Measurements from ENCODE around the gene RAD18. TPM values are rescaled to one million over a fixed set of nuclear protein-coding genes. Genes with fewer than 3 reads are reported as not detected.

RAD18 gene
- total RNA-seq, 1 donor from 2014 or later: 21.3 TPM

DNA sequence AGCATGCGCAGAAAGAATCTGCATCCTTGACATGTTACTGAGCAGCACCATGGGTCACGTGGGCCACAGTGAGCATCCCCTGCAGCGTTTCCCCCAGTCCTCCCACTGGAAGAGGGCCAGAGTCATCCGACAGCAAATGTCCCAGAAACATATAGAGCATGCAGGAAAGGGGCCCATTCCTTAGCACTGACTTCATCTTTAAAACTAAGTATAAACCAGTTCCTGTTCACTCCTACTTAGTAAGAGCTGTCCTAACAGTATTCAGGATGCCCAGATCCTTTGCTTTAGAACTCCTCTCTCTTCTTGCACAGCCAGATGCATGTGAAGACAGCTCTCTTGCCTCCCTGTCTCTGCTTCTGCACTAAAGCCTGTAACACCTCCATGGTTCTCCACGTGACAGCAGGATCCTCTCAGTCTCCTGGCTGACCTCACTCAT is 114.6 kb downstream of the RAD18 start:
- Mint-ChIP-seq H3K36me3 (peaks cover 1% of the 10 kb centered on the region), H3K27me3 (no peaks in the 10 kb centered on the region), H3K4me1 (ENCODE audit: unreplicated experiment) (no peaks in the 10 kb centered on the region), H3K27ac (no peak overlapping the region), H3K9me3 (peaks cover 6% of the 10 kb centered on the region), H3K4me3 (no peak overlapping the region)
- no peak for DNase-seq (ENCODE audit: extremely low spot score, unreplicated experiment)
- TF ChIP-seq, protein P1, sequence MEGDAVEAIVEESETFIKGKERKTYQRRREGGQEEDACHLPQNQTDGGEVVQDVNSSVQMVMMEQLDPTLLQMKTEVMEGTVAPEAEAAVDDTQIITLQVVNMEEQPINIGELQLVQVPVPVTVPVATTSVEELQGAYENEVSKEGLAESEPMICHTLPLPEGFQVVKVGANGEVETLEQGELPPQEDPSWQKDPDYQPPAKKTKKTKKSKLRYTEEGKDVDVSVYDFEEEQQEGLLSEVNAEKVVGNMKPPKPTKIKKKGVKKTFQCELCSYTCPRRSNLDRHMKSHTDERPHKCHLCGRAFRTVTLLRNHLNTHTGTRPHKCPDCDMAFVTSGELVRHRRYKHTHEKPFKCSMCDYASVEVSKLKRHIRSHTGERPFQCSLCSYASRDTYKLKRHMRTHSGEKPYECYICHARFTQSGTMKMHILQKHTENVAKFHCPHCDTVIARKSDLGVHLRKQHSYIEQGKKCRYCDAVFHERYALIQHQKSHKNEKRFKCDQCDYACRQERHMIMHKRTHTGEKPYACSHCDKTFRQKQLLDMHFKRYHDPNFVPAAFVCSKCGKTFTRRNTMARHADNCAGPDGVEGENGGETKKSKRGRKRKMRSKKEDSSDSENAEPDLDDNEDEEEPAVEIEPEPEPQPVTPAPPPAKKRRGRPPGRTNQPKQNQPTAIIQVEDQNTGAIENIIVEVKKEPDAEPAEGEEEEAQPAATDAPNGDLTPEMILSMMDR (conservative IDR thresholded peaks at IDR 0.05): no peak

DNA sequence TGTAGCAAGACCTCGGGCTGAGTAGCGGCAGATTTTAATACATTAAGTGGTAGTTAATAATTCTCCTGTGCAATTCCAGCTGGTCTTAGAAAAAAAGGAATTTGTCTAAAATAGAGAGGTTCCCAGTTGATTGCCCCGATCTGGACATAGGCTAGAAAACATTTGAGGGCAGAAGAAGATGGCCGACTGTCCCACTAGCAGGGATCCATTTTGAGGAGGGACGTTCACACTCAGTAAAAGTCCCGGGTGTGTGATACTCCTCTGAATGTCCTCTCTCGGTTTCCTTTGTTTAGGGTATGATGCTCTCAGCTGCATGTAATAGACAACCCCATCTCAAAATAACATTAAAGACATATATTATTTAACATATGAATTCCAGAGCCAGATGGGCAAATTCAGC is 116.0 kb downstream of the RAD18 start:
- DNase-seq (ENCODE audit: extremely low spot score, unreplicated experiment): no peak
- TF ChIP-seq, protein P1 (conservative IDR thresholded peaks at IDR 0.05): no peak
- Mint-ChIP-seq H3K9me3 (peaks cover 6% of the 10 kb centered on the region), H3K4me1 (ENCODE audit: unreplicated experiment) (no peaks in the 10 kb centered on the region), H3K36me3 (no peaks in the 10 kb centered on the region), H3K4me3 (no peak overlapping the region), H3K27ac (no peak overlapping the region), H3K27me3 (no peaks in the 10 kb centered on the region)

DNA sequence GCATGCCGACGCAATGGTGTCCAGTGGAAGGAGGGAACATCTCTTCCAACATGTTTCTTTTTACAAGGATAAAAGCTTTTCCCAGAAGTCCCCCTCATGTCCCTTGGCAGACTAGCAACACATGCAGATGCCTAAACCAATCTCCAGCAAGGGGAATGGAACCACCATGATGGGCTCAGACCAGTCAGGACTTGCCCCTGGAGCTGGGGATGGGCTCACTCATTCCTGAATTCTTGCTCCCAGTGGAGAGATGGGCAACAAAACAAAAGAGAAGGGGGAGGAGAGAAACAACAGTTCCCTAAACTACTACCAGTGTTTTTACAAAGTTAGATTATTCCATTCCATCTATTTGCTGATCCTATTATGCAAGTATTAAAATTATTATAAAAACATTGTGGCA is 117.1 kb downstream of the RAD18 start:
- Mint-ChIP-seq H3K4me1 (ENCODE audit: unreplicated experiment) (no peaks in the 10 kb centered on the region), H3K27ac (no peak overlapping the region), H3K36me3 (no peaks in the 10 kb centered on the region), H3K4me3 (no peak overlapping the region), H3K9me3 (peaks cover 6% of the 10 kb centered on the region), H3K27me3 (no peaks in the 10 kb centered on the region)
- TF ChIP-seq, protein P1 (conservative IDR thresholded peaks at IDR 0.05): no peak
- no peak for DNase-seq (ENCODE audit: extremely low spot score, unreplicated experiment)

DNA sequence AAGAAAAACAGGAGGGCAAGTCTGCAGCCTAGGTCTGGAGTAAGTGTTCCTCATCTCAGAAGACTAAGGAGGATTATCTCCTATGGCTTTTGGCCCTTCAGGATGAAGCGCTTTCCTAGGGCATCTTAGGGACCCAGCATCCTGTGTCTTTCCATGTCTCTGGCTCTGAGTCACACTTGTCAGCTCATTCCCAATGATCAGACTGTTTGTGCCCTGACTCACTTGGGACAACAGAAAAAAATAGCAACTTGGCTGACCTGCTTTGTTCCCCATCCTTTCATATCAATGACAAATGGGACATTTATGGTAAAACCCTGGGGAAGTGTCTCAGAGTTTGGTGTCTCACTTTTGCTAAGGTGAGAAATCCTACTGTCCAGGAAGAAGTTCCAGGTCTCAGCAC is 117.6 kb downstream of the RAD18 start:
- H3K36me3 Mint-ChIP-seq: no peaks in the 10 kb centered on the region
- TF ChIP-seq, protein P1 (conservative IDR thresholded peaks at IDR 0.05): no peak
- no peak overlapping the region for H3K27ac Mint-ChIP-seq
- H3K4me3 Mint-ChIP-seq: no peak overlapping the region
- DNase-seq (ENCODE audit: extremely low spot score, unreplicated experiment): no peak
- no peaks in the 10 kb centered on the region for H3K4me1 Mint-ChIP-seq (ENCODE audit: unreplicated experiment)
- peaks cover 6% of the 10 kb centered on the region for H3K9me3 Mint-ChIP-seq
- H3K27me3 Mint-ChIP-seq: no peaks in the 10 kb centered on the region

DNA sequence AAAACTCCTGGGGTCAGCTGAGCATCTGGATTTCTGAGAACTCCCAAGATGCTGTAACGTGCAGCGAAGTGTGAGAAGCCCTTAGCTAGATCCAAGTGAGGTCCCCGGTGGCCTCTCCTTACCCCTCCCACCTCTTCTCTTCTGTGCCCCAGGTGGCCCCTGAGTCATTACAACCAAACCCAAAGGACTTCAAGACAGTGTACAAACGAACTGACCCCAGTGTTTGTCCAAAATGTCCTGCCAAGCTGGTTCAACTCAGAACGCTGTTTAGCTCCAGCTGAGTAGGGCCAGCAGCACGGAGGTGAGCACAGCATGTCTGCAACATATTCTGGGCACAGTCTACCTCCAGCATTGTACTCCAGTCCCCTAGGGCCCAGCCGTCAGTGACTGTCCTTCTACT is 119.9 kb downstream of the RAD18 start:
- TF ChIP-seq, protein P1 (conservative IDR thresholded peaks at IDR 0.05): no peak
- H3K4me1 Mint-ChIP-seq (ENCODE audit: unreplicated experiment): no peaks in the 10 kb centered on the region
- no peak for DNase-seq (ENCODE audit: extremely low spot score, unreplicated experiment)
- H3K36me3 Mint-ChIP-seq: no peaks in the 10 kb centered on the region
- H3K9me3 Mint-ChIP-seq: peaks cover 6% of the 10 kb centered on the region
- no peak overlapping the region for H3K27ac Mint-ChIP-seq
- no peak overlapping the region for H3K4me3 Mint-ChIP-seq
- H3K27me3 Mint-ChIP-seq: no peaks in the 10 kb centered on the region

DNA sequence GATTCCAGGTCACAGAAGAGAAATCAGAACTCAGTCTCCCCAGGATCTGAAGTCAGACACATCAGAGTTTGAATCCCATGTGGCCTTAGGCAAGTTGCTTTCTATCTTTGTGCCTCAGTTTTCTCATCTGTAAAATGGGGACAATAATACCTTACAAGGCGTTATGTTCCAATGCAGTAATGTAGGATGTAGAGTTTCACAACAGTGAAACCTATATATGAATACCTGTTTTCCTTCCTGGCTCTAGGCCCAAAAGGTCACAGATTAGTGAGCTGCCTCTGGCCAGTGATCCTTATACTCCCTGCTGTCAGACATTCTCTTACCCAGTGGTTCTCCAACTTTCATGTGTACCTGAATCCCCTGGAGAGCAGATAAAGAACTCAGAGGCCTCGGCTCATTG is 121.0 kb downstream of the RAD18 start:
- no peak overlapping the region for H3K4me3 Mint-ChIP-seq
- DNase-seq (ENCODE audit: extremely low spot score, unreplicated experiment): no peak
- H3K27me3 Mint-ChIP-seq: no peaks in the 10 kb centered on the region
- H3K4me1 Mint-ChIP-seq (ENCODE audit: unreplicated experiment): no peaks in the 10 kb centered on the region
- H3K9me3 Mint-ChIP-seq: peaks cover 6% of the 10 kb centered on the region
- H3K27ac Mint-ChIP-seq: no peak overlapping the region
- TF ChIP-seq, protein P1 (conservative IDR thresholded peaks at IDR 0.05): no peak
- H3K36me3 Mint-ChIP-seq: peaks cover 3% of the 10 kb centered on the region
